K562 (cell line): ENCODE data around the gene TRA2B. TPM values are rescaled to one million over a fixed set of nuclear protein-coding genes. Genes with fewer than 3 reads are reported as not detected.

Source experiments
- ARNT ChIP-seq, 2 experiments: fragments of 450-650 bp; IDR thresholded peaks; 2 replicates each; pipeline ENCODE4 v1.6.1; 2016; ENCODE audit warnings: mild to moderate bottlenecking in 1 of 2
- CAMTA2 ChIP-seq: fragments of 250-450 bp; sonication (Bioruptor Pico); conservative IDR thresholded peaks from 2 replicates; pipeline ENCODE4 v1.5.1; 2022
- CBFA2T3 ChIP-seq: fragments of 450-650 bp; IDR thresholded peaks from 2 replicates; pipeline ENCODE4 v1.6.1; 2017
- CTBP1 ChIP-seq: fragments of 450-650 bp; IDR thresholded peaks from 2 replicates; pipeline ENCODE4 v1.6.1; 2016; ENCODE audit warnings: borderline replicate concordance
- FOXA3 ChIP-seq, 2 experiments: fragments of 450-650 bp in 1 of 2; sonication (generic) in 1 of 2; formaldehyde crosslinking; IDR thresholded peaks in 1 of 2; conservative IDR thresholded peaks in 1 of 2; 2 replicates each; pipeline versions ENCODE4 v1.4.0 to v1.8.0; 2020 to 2022; ENCODE audit warnings: mild to moderate bottlenecking in 2 of 2, missing genetic modification reagents in 1 of 2
- HDAC3 ChIP-seq: fragments of 450-650 bp; IDR thresholded peaks from 2 replicates; pipeline ENCODE4 v1.6.1; 2018; ENCODE audit warnings: borderline replicate concordance, mild to moderate bottlenecking, moderate library complexity; ENCODE audit not compliant: partially characterized antibody
- KLF16 ChIP-seq: IDR thresholded peaks from 2 replicates; pipeline ENCODE4 v1.6.1; 2016; ENCODE audit warnings: antibody characterized with exemption
- RCOR1 ChIP-seq, 2 experiments: IDR thresholded peaks; 2 replicates each; pipeline ENCODE4 v1.6.1; 2012; ENCODE audit warnings: low read depth in 2 of 2, low read length in 2 of 2, borderline replicate concordance in 1 of 2, improper control_type of control experiment in 1 of 2
- RREB1 ChIP-seq: fragments of 250-450 bp; sonication (Bioruptor Pico); IDR thresholded peaks from 2 replicates; pipeline ENCODE4 v1.4.0; 2020
- SOX6 ChIP-seq: fragments of 450-650 bp; IDR thresholded peaks from 2 replicates; pipeline ENCODE4 v1.6.1; 2014; ENCODE audit warnings: mild to moderate bottlenecking
- SP2 ChIP-seq: IDR thresholded peaks from 2 replicates; pipeline ENCODE4 v1.6.1; 2011; ENCODE audit warnings: mild to moderate bottlenecking, low read depth, low read length, moderate library complexity; ENCODE audit not compliant: poor library complexity, severe bottlenecking; ENCODE audit errors: extremely low read depth
- STAT5A ChIP-seq: IDR thresholded peaks from 2 replicates; pipeline ENCODE4 v1.6.1; 2012; ENCODE audit warnings: low read length, inconsistent platforms, borderline replicate concordance
- TCF3 ChIP-seq: sonication (generic); formaldehyde crosslinking; IDR thresholded peaks from 2 replicates; pipeline ENCODE4 v1.4.0; 2020; ENCODE audit warnings: mild to moderate bottlenecking, missing genetic modification reagents
- TCF7 ChIP-seq: sonication (generic); IDR thresholded peaks from 2 replicates; pipeline ENCODE4 v1.6.1; 2016; ENCODE audit warnings: antibody characterized with exemption, borderline replicate concordance
- TRIM24 ChIP-seq, 2 experiments: fragments of 450-650 bp; IDR thresholded peaks; 2 replicates each; pipeline ENCODE4 v1.6.1; 2016
- ZEB2 ChIP-seq: fragments of 450-650 bp; IDR thresholded peaks from 2 replicates; pipeline ENCODE4 v1.6.1; 2016
- ZMIZ1 ChIP-seq, 2 experiments: fragments of 150-350 bp in 1 of 2; IDR thresholded peaks; 2 replicates each; pipeline ENCODE4 v1.6.1; 2012 to 2016; ENCODE audit warnings: low read depth in 2 of 2, low read length in 2 of 2, mild to moderate bottlenecking in 1 of 2, moderate library complexity in 1 of 2
- ZNF165 ChIP-seq: fragments of 250-450 bp; sonication (Bioruptor Pico); IDR thresholded peaks from 2 replicates; pipeline ENCODE4 v1.4.0; 2020; ENCODE audit warnings: borderline replicate concordance
- ZNF57 ChIP-seq: fragments of 450-650 bp; formaldehyde crosslinking; IDR thresholded peaks from 2 replicates; pipeline ENCODE4 v1.4.0; 2020; ENCODE audit warnings: mild to moderate bottlenecking, moderate library complexity
- ZNF766 ChIP-seq: fragments of 200-800 bp; sonication (Bioruptor generic); conservative IDR thresholded peaks from 2 replicates; pipeline ENCODE4 v1.6.1; 2016; ENCODE audit warnings: missing genetic modification characterization, missing compliant biosample characterization
- polyA plus RNA-seq, 8 experiments: library from polyadenylated mRNA; depleted of rRNA in 4 of 8; stranded (reverse) in 5 of 8; unstranded in 3 of 8; fragments of >200 nt; fragmentation: Nextera tagmentation in 2 of 8; fragmentation: Illumina TruSeq in 1 of 8; extraction: Ambion mirVana in 2 of 8; extraction: Trizol in 1 of 8; gene quantifications; 2 replicates each; pipeline versions ENCODE4 v1.2.1 to v1.2.3, GENCODE V29; 2011 to 2014; ENCODE audit warnings: inconsistent platforms in 1 of 8, missing spikeins in 1 of 8
- total RNA-seq, 7 experiments: library from RNA; depleted of rRNA in 6 of 7; stranded (reverse); fragments of >200 nt in 6 of 7; fragmentation: Illumina TruSeq in 2 of 7; extraction: Trizol in 2 of 7; gene quantifications; 2 replicates each; pipeline versions ENCODE4 v1.2.1 to v1.2.3, GENCODE V29; 2011 to 2021; ENCODE audit warnings: low replicate concordance in 1 of 7

TRA2B gene
- total and polyA plus RNA-seq, 9 of the 15 experiments (the other 6 are each of a cell fraction or from before 2014, with no cell fraction given), result 105 to 411 (median 278) TPM

GRCh38 chr3:185976977-185977678, 39.3 kb upstream of the TRA2B start (continued):
- TF ChIP-seq TCF3 (peak; percentile 97), ZEB2 (peak; percentile 87), KLF16 (peak; percentile 91), ZNF165 (CRISPR knock-in tag) (no peak), CBFA2T3 (peak; percentile 97), ZNF57 (CRISPR knock-in tag) (no peak), HDAC3 (peak; percentile 73), ZNF766 (peak; percentile 39; the same call in 1 of the 2 replicates), ZMIZ1 (IDR thresholded peaks at IDR 0.05; ENCODE audit: low read depth in 2 of 2, low read length in 2 of 2) (peak in 1 of 2 experiments; percentile 88; a peak in 2 of 4 replicates), FOXA3 (CRISPR knock-in tag; conservative IDR thresholded peaks at IDR 0.05 in 1 of 2, IDR thresholded peaks at IDR 0.05 in 1 of 2) (peak in 1 of 2 experiments; percentile 77; a peak in 2 of 4 replicates), SP2 (no peak), CAMTA2 (no peak), TCF7 (0 out of 2 replicates have a peak, but pooled peaks have one; percentile 20), RCOR1 (IDR thresholded peaks at IDR 0.05; ENCODE audit: borderline replicate concordance in 1 of 2, low read depth in 2 of 2, low read length in 2 of 2) (peak; percentile 19 to 93; a peak in 3 of 4 replicates), CTBP1 (peak; percentile 65), SOX6 (peak; percentile 87), TRIM24 (IDR thresholded peaks at IDR 0.05) (peak; percentile 86 to 91), STAT5A (peak; percentile 81), RREB1 (CRISPR knock-in tag) (no peak), ARNT (IDR thresholded peaks at IDR 0.05) (peak in 1 of 2 experiments; percentile 100; a peak in 2 of 4 replicates)
